B cell (primary cell): ENCODE results near the gene TYW1B.
"Not testable (repeated sequence)": the region's sequence is repeated elsewhere in the genome, so short reads cannot be mapped to it uniquely, and the experiment has no call there.

Experiments used
- CTCF ChIP-seq: fragments of 200-600 bp; IDR thresholded peaks from one replicate; pipeline ENCODE4 v1.8.0; 2022; ENCODE audit warnings: antibody characterized with exemption, mild to moderate bottlenecking
- EZH2 ChIP-seq: IDR thresholded peaks from 2 replicates; pipeline ENCODE4 v1.6.1; 2012; ENCODE audit warnings: borderline replicate concordance, low read depth, mild to moderate bottlenecking, moderate library complexity, low read length; ENCODE audit not compliant: insufficient read depth, poor library complexity, severe bottlenecking

- not testable (repeated sequence) for TF ChIP-seq CTCF, EZH2
Measured at GRCh38 chr7:72766994-72767393, 61.0 kb downstream of the TYW1B start.
